Measurements from ENCODE around the gene ACKR2. TPM values are rescaled to one million over a fixed set of nuclear protein-coding genes. Genes with fewer than 3 reads are reported as not detected.

ACKR2 gene
- total and polyA plus RNA-seq, 2 of the 13 experiments (the other 11 are each of a cell fraction or from before 2014, with no cell fraction given): 1.1 to 1.9 TPM

DNA sequence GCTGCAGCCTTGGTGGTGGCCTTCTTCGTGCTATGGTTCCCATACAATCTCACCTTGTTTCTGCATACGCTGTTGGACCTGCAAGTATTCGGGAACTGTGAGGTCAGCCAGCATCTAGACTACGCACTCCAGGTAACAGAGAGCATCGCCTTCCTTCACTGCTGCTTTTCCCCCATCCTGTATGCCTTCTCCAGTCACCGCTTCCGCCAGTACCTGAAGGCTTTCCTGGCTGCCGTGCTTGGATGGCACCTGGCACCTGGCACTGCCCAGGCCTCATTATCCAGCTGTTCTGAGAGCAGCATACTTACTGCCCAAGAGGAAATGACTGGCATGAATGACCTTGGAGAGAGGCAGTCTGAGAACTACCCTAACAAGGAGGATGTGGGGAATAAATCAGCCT is 56.0 kb downstream of the ACKR2 start (continued):
- TF ChIP-seq, protein P1, sequence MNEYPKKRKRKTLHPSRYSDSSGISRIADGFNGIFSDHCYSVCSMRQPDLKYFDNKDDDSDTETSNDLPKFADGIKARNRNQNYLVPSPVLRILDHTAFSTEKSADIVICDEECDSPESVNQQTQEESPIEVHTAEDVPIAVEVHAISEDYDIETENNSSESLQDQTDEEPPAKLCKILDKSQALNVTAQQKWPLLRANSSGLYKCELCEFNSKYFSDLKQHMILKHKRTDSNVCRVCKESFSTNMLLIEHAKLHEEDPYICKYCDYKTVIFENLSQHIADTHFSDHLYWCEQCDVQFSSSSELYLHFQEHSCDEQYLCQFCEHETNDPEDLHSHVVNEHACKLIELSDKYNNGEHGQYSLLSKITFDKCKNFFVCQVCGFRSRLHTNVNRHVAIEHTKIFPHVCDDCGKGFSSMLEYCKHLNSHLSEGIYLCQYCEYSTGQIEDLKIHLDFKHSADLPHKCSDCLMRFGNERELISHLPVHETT (CRISPR knock-in tag; conservative IDR thresholded peaks at IDR 0.05): no peak
- TF ChIP-seq, protein P2, sequence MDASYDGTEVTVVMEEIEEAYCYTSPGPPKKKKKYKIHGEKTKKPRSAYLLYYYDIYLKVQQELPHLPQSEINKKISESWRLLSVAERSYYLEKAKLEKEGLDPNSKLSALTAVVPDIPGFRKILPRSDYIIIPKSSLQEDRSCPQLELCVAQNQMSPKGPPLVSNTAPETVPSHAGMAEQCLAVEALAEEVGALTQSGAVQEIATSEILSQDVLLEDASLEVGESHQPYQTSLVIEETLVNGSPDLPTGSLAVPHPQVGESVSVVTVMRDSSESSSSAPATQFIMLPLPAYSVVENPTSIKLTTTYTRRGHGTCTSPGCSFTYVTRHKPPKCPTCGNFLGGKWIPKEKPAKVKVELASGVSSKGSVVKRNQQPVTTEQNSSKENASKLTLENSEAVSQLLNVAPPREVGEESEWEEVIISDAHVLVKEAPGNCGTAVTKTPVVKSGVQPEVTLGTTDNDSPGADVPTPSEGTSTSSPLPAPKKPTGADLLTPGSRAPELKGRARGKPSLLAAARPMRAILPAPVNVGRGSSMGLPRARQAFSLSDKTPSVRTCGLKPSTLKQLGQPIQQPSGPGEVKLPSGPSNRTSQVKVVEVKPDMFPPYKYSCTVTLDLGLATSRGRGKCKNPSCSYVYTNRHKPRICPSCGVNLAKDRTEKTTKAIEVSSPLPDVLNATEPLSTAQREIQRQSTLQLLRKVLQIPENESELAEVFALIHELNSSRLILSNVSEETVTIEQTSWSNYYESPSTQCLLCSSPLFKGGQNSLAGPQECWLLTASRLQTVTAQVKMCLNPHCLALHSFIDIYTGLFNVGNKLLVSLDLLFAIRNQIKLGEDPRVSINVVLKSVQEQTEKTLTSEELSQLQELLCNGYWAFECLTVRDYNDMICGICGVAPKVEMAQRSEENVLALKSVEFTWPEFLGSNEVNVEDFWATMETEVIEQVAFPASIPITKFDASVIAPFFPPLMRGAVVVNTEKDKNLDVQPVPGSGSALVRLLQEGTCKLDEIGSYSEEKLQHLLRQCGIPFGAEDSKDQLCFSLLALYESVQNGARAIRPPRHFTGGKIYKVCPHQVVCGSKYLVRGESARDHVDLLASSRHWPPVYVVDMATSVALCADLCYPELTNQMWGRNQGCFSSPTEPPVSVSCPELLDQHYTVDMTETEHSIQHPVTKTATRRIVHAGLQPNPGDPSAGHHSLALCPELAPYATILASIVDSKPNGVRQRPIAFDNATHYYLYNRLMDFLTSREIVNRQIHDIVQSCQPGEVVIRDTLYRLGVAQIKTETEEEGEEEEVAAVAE (CRISPR knock-in tag; IDR thresholded peaks at IDR 0.05; ENCODE audit: borderline replicate concordance): no peak
- TF ChIP-seq ZNF460 (CRISPR knock-in tag; IDR thresholded peaks at IDR 0.05; ENCODE audit: borderline replicate concordance): no peak
- TF ChIP-seq NR3C1 (CRISPR knock-in tag; IDR thresholded peaks at IDR 0.05): no peak
- TF ChIP-seq ZNF792 (CRISPR knock-in tag; IDR thresholded peaks at IDR 0.05): no peak
- TF ChIP-seq SRF (IDR thresholded peaks at IDR 0.05; ENCODE audit: low read depth, low read length): no peak
- no peak for TF ChIP-seq ZKSCAN1 (IDR thresholded peaks at IDR 0.05; ENCODE audit: low read length)

DNA sequence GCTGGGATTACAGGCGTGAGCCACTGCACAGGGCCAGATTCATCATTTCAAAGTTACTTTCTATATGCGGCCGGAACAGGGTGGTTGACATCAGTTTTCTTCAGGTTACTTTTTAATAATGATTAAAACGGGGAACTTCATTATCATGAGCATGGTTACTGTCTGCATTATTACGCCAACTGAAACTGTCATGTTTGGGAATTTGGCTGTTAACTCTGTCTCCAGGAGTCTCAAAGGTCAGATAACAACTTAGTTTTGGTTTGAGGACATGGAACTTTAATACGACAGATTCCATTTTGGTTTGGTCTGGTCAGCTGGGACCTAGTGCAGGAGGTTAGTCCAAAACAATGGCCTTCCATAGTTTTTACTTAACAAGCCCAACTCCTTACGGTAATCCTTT is 57.9 kb downstream of the ACKR2 start:
- Histone ChIP-seq H3K27ac (ENCODE audit: extremely low read length, insufficient read depth, low read length) (no peak overlapping the region), H3K4me2 (ENCODE audit: low read depth, low read length) (no peak overlapping the region), H3K9ac (ENCODE audit: insufficient read depth, low read depth, low read length) (no peak overlapping the region), H2AFZ (ENCODE audit: low read length) (no peak overlapping the region), H3K9me3 (ENCODE audit: low read length) (no peaks in the 10 kb centered on the region), H3K4me3 (replicated peaks in 1 of 3; ENCODE audit: insufficient read depth in 1 of 3, low read depth in 2 of 3, low read length in 3 of 3) (no peak overlapping the region), H3K36me3 (replicated peaks in 1 of 2; ENCODE audit: control insufficient read depth in 1 of 2, insufficient read depth in 2 of 2, low read length in 2 of 2) (no peaks in the 10 kb centered on the region), H4K20me1 (ENCODE audit: insufficient read depth, low read length) (no peaks in the 10 kb centered on the region), H3K27me3 (ENCODE audit: control insufficient read depth in 1 of 2, insufficient read depth in 2 of 2, low read length in 2 of 2) (no peaks in the 10 kb centered on the region), H3K4me1 (ENCODE audit: insufficient read depth, low read length) (peaks cover 22% of the 10 kb centered on the region), H3K79me2 (ENCODE audit: insufficient read depth, low read length) (no peaks in the 10 kb centered on the region)
- ChIA-PET CTCF (ENCODE audit: low intra/inter-chr PET ratio, low total read pairs) (no interaction called here), POLR2A (interaction anchor here (0.9 to 1.4 kb wide), 2 partner anchors 8 to 63 kb away, joined by 3 read pairs; partner anchors contain the start of genes CYP8B1 and HIGD1A)
- WGBS (ENCODE audit: low lambda C conversion rate): 90% methylated on average over 7 of the region's 7 CpGs
- FAIRE-seq: no peak
- in situ Hi-C loops (cut with HindIII; ENCODE audit: extremely low pct_ligation_motif_present, low pct_unique_long_range_greater_than_20kb): no loop called here
- no peak; the same call in 2 of the 3 replicates for ATAC-seq
- intact Hi-C loops (cut with micrococcal nuclease; ENCODE audit: unreplicated experiment): no loop called here
- 0 out of 2 replicates have a peak, but pooled peaks have one; percentile 4 for TF ChIP-seq ZNF460 (CRISPR knock-in tag; IDR thresholded peaks at IDR 0.05; ENCODE audit: borderline replicate concordance)
- no peak for TF ChIP-seq ZNF678 (CRISPR knock-in tag; IDR thresholded peaks at IDR 0.05)
- no peak for TF ChIP-seq ZSCAN31 (CRISPR knock-in tag; IDR thresholded peaks at IDR 0.05; ENCODE audit: low read depth)
- no peak for TF ChIP-seq NONO (IDR thresholded peaks at IDR 0.05)
- TF ChIP-seq NONO (CRISPR knock-in tag; conservative IDR thresholded peaks at IDR 0.05): no peak
- BruUV-seq (replicated peaks): no TSS peak
- no peak for DNase-seq (ENCODE audit: low spot score)
